HEK293 (cell line): Measurements from ENCODE around the gene RNF13.
A peak's percentile ranks its signal among the peaks of the same experiment; 100 is the strongest.

Experiments used
- CTCF ChIA-PET: fragments of 350-600 bp; formaldehyde crosslinking; extraction: SDS; loops from one replicate; lab custom pipeline; 2021; ENCODE audit warnings: antibody characterized with exemption; lab: Yijun Ruan, JAX
- POLR2A ChIA-PET: fragments of 300-600 bp; formaldehyde crosslinking; extraction: SDS; loops from one replicate; lab custom pipeline; 2020; ENCODE audit warnings: antibody characterized with exemption, inconsistent platforms; lab: Yijun Ruan, JAX
- H3K27ac ChIP-seq: fragments of 200-500 bp; sonication (Bioruptor generic); 2 replicates; pipeline ENCODE4 v1.5.1; 2014; ENCODE audit warnings: low read depth, low read length, control low read depth, inconsistent platforms; ENCODE audit errors: extremely low read depth
- H3K36me3 ChIP-seq, 2 experiments: fragments of 200-500 bp in 1 of 2; sonication (Bioruptor generic) in 1 of 2; 1 replicate in 1 of 2; 2 replicates in 1 of 2; pipeline ENCODE4 v1.5.1; 2014 to 2017; ENCODE audit warnings: inconsistent platforms in 2 of 2, low read length in 2 of 2; ENCODE audit not compliant: control insufficient read depth in 2 of 2, insufficient read depth in 1 of 2
- H3K4me1 ChIP-seq: fragments of 200-500 bp; sonication (Bioruptor generic); 2 replicates; pipeline ENCODE4 v1.5.1; 2014; ENCODE audit warnings: mild to moderate bottlenecking, low read length, inconsistent platforms; ENCODE audit not compliant: control insufficient read depth, insufficient read depth
- H3K4me3 ChIP-seq: 2 replicates; pipeline ENCODE4 v1.5.1; 2011; ENCODE audit warnings: low read depth, mild to moderate bottlenecking, control low read depth, low read length, moderate library complexity
- H3K9me3 ChIP-seq: fragments of 200-500 bp; sonication (Bioruptor generic); 2 replicates; pipeline ENCODE4 v1.5.1; 2014; ENCODE audit warnings: low read depth, low read length, inconsistent platforms; ENCODE audit not compliant: control insufficient read depth, insufficient read depth
- ATF2 ChIP-seq: fragments of 450-650 bp; formaldehyde crosslinking; IDR thresholded peaks from 2 replicates; pipeline ENCODE4 v1.5.1; 2016; ENCODE audit warnings: missing biosample characterization, missing genetic modification characterization, low read depth
- INSM2 ChIP-seq: fragments of 450-650 bp; formaldehyde crosslinking; IDR thresholded peaks from 2 replicates; pipeline ENCODE4 v1.5.1; 2016; ENCODE audit warnings: missing biosample characterization, missing genetic modification characterization
- KLF9 ChIP-seq: fragments of 450-650 bp; formaldehyde crosslinking; IDR thresholded peaks from 2 replicates; pipeline ENCODE4 v1.5.1; 2016; ENCODE audit warnings: missing biosample characterization, missing genetic modification characterization, low read depth
- PRDM4 ChIP-seq: fragments of 450-650 bp; formaldehyde crosslinking; IDR thresholded peaks from 2 replicates; pipeline ENCODE4 v1.5.1; 2017; ENCODE audit warnings: missing biosample characterization, missing genetic modification characterization
- SCRT2 ChIP-seq: fragments of 450-650 bp; formaldehyde crosslinking; IDR thresholded peaks from 2 replicates; pipeline ENCODE4 v1.5.1; 2016; ENCODE audit warnings: missing biosample characterization, missing genetic modification characterization
- ZBTB7A ChIP-seq: fragments of 450-650 bp; formaldehyde crosslinking; IDR thresholded peaks from 2 replicates; pipeline ENCODE4 v1.5.1; 2016; ENCODE audit warnings: low read depth, missing biosample characterization, missing genetic modification characterization
- ZFP41 ChIP-seq: fragments of 450-650 bp; formaldehyde crosslinking; IDR thresholded peaks from 2 replicates; pipeline ENCODE4 v1.5.1; 2016; ENCODE audit warnings: missing biosample characterization, missing genetic modification characterization, borderline replicate concordance
- ZIC2 ChIP-seq: fragments of 450-650 bp; formaldehyde crosslinking; IDR thresholded peaks from 2 replicates; pipeline ENCODE4 v1.5.1; 2016; ENCODE audit warnings: missing biosample characterization, missing genetic modification characterization
- ZNF19 ChIP-seq: fragments of 450-650 bp; formaldehyde crosslinking; IDR thresholded peaks from 2 replicates; pipeline ENCODE4; 2016; ENCODE audit warnings: missing biosample characterization, missing genetic modification characterization, low read depth
- ZNF23 ChIP-seq: fragments of 450-650 bp; formaldehyde crosslinking; IDR thresholded peaks from 2 replicates; pipeline ENCODE4 v1.5.1; 2016; ENCODE audit warnings: missing biosample characterization, missing genetic modification characterization, borderline replicate concordance
- ZNF266 ChIP-seq: fragments of 450-650 bp; formaldehyde crosslinking; IDR thresholded peaks from 2 replicates; pipeline ENCODE4 v1.5.1; 2016; ENCODE audit warnings: missing biosample characterization, missing genetic modification characterization, low read depth
- ZNF292 ChIP-seq: fragments of 450-650 bp; formaldehyde crosslinking; IDR thresholded peaks from 2 replicates; pipeline ENCODE4 v1.5.1; 2016; ENCODE audit warnings: low read depth, missing biosample characterization, missing genetic modification characterization, borderline replicate concordance
- ZNF366 ChIP-seq: fragments of 450-650 bp; formaldehyde crosslinking; conservative IDR thresholded peaks from 2 replicates; pipeline ENCODE4 v1.5.1; 2016; ENCODE audit warnings: missing biosample characterization, missing genetic modification characterization
- ZNF544 ChIP-seq: fragments of 450-650 bp; formaldehyde crosslinking; IDR thresholded peaks from 2 replicates; pipeline ENCODE4 v1.5.0; 2017; ENCODE audit warnings: missing biosample characterization, missing genetic modification characterization
- ZNF600 ChIP-seq: fragments of 450-650 bp; formaldehyde crosslinking; IDR thresholded peaks from 2 replicates; pipeline ENCODE4 v1.5.1; 2016; ENCODE audit warnings: missing biosample characterization, missing genetic modification characterization
- ZNF623 ChIP-seq: fragments of 450-650 bp; formaldehyde crosslinking; IDR thresholded peaks from 2 replicates; pipeline ENCODE4 v1.5.1; 2016; ENCODE audit warnings: missing biosample characterization, missing genetic modification characterization
- ZNF654 ChIP-seq: fragments of 450-650 bp; formaldehyde crosslinking; IDR thresholded peaks from 2 replicates; pipeline ENCODE4 v1.5.1; 2016; ENCODE audit warnings: low read depth, missing biosample characterization, missing genetic modification characterization
- ZNF785 ChIP-seq: fragments of 450-650 bp; formaldehyde crosslinking; IDR thresholded peaks from 2 replicates; pipeline ENCODE4 v1.5.1; 2016; ENCODE audit warnings: missing biosample characterization, missing genetic modification characterization
- ZXDB ChIP-seq: fragments of 450-650 bp; formaldehyde crosslinking; IDR thresholded peaks from 2 replicates; pipeline ENCODE4 v1.5.1; 2016; ENCODE audit warnings: missing biosample characterization, missing genetic modification characterization

RNF13 gene

GRCh38 chr3:149941186-149941585, 128.2 kb downstream of the RNF13 start:
- POLR2A ChIA-PET, result no interaction called here
- TF ChIP-seq ZXDB (tag by site-specific recombination), result 0 out of 2 replicates have a peak, but pooled peaks have one; percentile 6
- TF ChIP-seq ZNF23, result no peak
- TF ChIP-seq, all 188 proteins: peak for 1
- Histone ChIP-seq H3K27ac (no peak overlapping the region), H3K36me3 (no peaks in the 10 kb centered on the region), H3K4me1 (no peaks in the 10 kb centered on the region), H3K9me3 (no peaks in the 10 kb centered on the region), H3K4me3 (no peak overlapping the region)
- CTCF ChIA-PET, result no interaction called here

GRCh38 chr3:149941946-149942345, 128.9 kb downstream of the RNF13 start:
- TF ChIP-seq ZNF19 (tag by site-specific recombination), result no peak
- TF ChIP-seq ZNF544 (tag by site-specific recombination), result no peak
- no peak for TF ChIP-seq ZNF623 (tag by site-specific recombination)
- no peak for TF ChIP-seq ZNF654 (tag by site-specific recombination)
- no peak for TF ChIP-seq KLF9 (tag by site-specific recombination)
- no peak for TF ChIP-seq ZBTB7A (tag by site-specific recombination)
- TF ChIP-seq ZNF600, result no peak
- TF ChIP-seq PRDM4 (tag by site-specific recombination), result no peak
- no peak for TF ChIP-seq INSM2 (tag by site-specific recombination)
- no peak for TF ChIP-seq ZNF366
- no peak for TF ChIP-seq ZIC2 (tag by site-specific recombination)
- TF ChIP-seq ZNF785 (tag by site-specific recombination), result no peak
- TF ChIP-seq ATF2, result no peak
- TF ChIP-seq ZNF292 (tag by site-specific recombination), result no peak
- no peak for TF ChIP-seq SCRT2 (tag by site-specific recombination)
- TF ChIP-seq ZNF266 (tag by site-specific recombination), result no peak
- no peak for TF ChIP-seq ZFP41 (tag by site-specific recombination)
- no peaks in the 10 kb centered on the region for H3K9me3 ChIP-seq
- no peak overlapping the region for H3K4me3 ChIP-seq
- no peaks in the 10 kb centered on the region for H3K4me1 ChIP-seq
- H3K36me3 ChIP-seq, result no peaks in the 10 kb centered on the region
- CTCF ChIA-PET, result interaction anchor here (0.6 kb wide), 1 partner anchor 19 kb away, joined by 3 read pairs; no protein-coding TSS in a partner anchor
- POLR2A ChIA-PET, result no interaction called here
- H3K27ac ChIP-seq, result no peak overlapping the region
